Urinary bladder (tissue), 4 donors: ENCODE results near the gene NPM1. TPM values are rescaled to one million over a fixed set of nuclear protein-coding genes. Genes with fewer than 3 reads are reported as not detected.
"Not testable (repeated sequence)": the region's sequence is repeated elsewhere in the genome, so short reads cannot be mapped to it uniquely, and the experiment has no call there.

Experiments
- DNase-seq: peaks from one replicate; pipeline ENCODE4 v3.0.0-alpha.2; 2015; ENCODE audit errors: extremely low spot score
- H3K27ac ChIP-seq: one replicate; pipeline ENCODE4 v1.5.1; 2013; ENCODE audit warnings: low read depth, mild to moderate bottlenecking, moderate library complexity
- H3K36me3 ChIP-seq: one replicate; pipeline ENCODE4 v1.6.1; 2013; ENCODE audit warnings: mild to moderate bottlenecking, moderate library complexity; ENCODE audit not compliant: insufficient read depth
- H3K4me1 ChIP-seq: one replicate; pipeline ENCODE4 v1.6.1; 2013; ENCODE audit warnings: mild to moderate bottlenecking, moderate library complexity; ENCODE audit not compliant: insufficient read depth
- H3K4me3 ChIP-seq: one replicate; pipeline ENCODE4 v1.5.1; 2013; ENCODE audit warnings: low read depth, low read length
- WGBS: extraction: QIAGEN DNeasy Blood & Tissue Kit; methylation state at CpG from one replicate; pipeline ENCODE4 v1.1.7; 2013; 5-methylcytosine and 5-hydroxymethylcytosine counted together
- polyA plus RNA-seq: library from polyadenylated mRNA; stranded (reverse); fragments of 200-250 nt; gene quantifications from one replicate; pipeline ENCODE4 v1.2.3, GENCODE V29; 2013
- total RNA-seq: library from RNA; depleted of rRNA; stranded (reverse); fragments of >200 nt; gene quantifications from one replicate; pipeline ENCODE4 v1.2.3, GENCODE V29; 2014
- donor health status: healthy with polysubstance abuse.
- donor health status: healthy.

Gene NPM1
- total RNA-seq = 1,536 TPM
- polyA plus RNA-seq = 1,626 TPM

GRCh38 chr5:171387345-171387969, at the start of gene NPM1:
Gene NPM1, plus strand, starts transcription at chr5:171387849. Its CDS starts 100 bp downstream, at chr5:171387949.
- under 1% methylated on average over 56 of the region's 56 CpGs for WGBS
- Histone ChIP-seq H3K27ac (peak within 1 kb of the TSS; percentile 84), H3K4me3 (peak within 1 kb of the TSS; percentile 78), H3K36me3 (no peaks in the 10 kb centered on the region), H3K4me1 (peaks cover 3% of the 10 kb centered on the region)
- peak; percentile 98 for DNase-seq

- no peak for DNase-seq
- H3K27ac ChIP-seq = no peak overlapping the region
- H3K4me3 ChIP-seq = no peak overlapping the region
- H3K4me1 ChIP-seq = no peaks in the 10 kb centered on the region
- H3K36me3 ChIP-seq = no peaks in the 10 kb centered on the region
These were observed 47.6 kb upstream of the NPM1 start for GRCh38 chr5:171340042-171340441.

- no peak overlapping the region for H3K27ac ChIP-seq
- 51% methylated on average over 6 of the region's 6 CpGs for WGBS
- H3K36me3 ChIP-seq = no peaks in the 10 kb centered on the region
- no peak overlapping the region for H3K4me3 ChIP-seq
- no peaks in the 10 kb centered on the region for H3K4me1 ChIP-seq
- DNase-seq = no peak
These were observed 47.2 kb upstream of the NPM1 start for GRCh38 chr5:171340491-171340890.

GRCh38 chr5:171342362-171343111, 45.1 kb upstream of the NPM1 start:
- no peaks in the 10 kb centered on the region for H3K36me3 ChIP-seq
- H3K4me3 ChIP-seq = no peak overlapping the region
- no peak overlapping the region for H3K27ac ChIP-seq
- peak; percentile 21 for DNase-seq
- WGBS = 56% methylated on average over 17 of the region's 17 CpGs
- no peaks in the 10 kb centered on the region for H3K4me1 ChIP-seq

- no peak for DNase-seq
- Histone ChIP-seq H3K4me3 (no peak overlapping the region), H3K4me1 (no peaks in the 10 kb centered on the region), H3K27ac (no peak overlapping the region), H3K36me3 (no peaks in the 10 kb centered on the region)
- 93% methylated on average over 19 of the region's 19 CpGs for WGBS
These were observed 42.6 kb upstream of the NPM1 start for GRCh38 chr5:171344936-171345608.

- Histone ChIP-seq H3K27ac (no peak overlapping the region), H3K36me3 (no peaks in the 10 kb centered on the region), H3K4me3 (no peak overlapping the region), H3K4me1 (no peaks in the 10 kb centered on the region)
- DNase-seq = no peak
- WGBS = 78% methylated on average over 7 of the region's 7 CpGs
These were observed 36.0 kb upstream of the NPM1 start for GRCh38 chr5:171351536-171352073.

- 94% methylated on average over 5 of the region's 5 CpGs for WGBS
- DNase-seq = no peak
- H3K4me3 ChIP-seq = no peak overlapping the region
- H3K27ac ChIP-seq = no peak overlapping the region
- no peaks in the 10 kb centered on the region for H3K4me1 ChIP-seq
- H3K36me3 ChIP-seq = no peaks in the 10 kb centered on the region
These were observed 32.3 kb upstream of the NPM1 start for GRCh38 chr5:171355302-171355724.

- DNase-seq = no peak
- no peaks in the 10 kb centered on the region for H3K4me1 ChIP-seq
- H3K4me3 ChIP-seq = no peak overlapping the region
- no peak overlapping the region for H3K27ac ChIP-seq
- 93% methylated on average over 2 of the region's 2 CpGs for WGBS
- no peaks in the 10 kb centered on the region for H3K36me3 ChIP-seq
These were observed 29.8 kb upstream of the NPM1 start for GRCh38 chr5:171357843-171358242.

- not testable (repeated sequence) for H3K4me1 ChIP-seq, DNase-seq, H3K36me3 ChIP-seq, H3K4me3 ChIP-seq, H3K27ac ChIP-seq
- WGBS = 60% methylated on average over 7 of the region's 7 CpGs
These were observed 26.5 kb upstream of the NPM1 start for GRCh38 chr5:171361151-171361550.

GRCh38 chr5:171363249-171363648, 24.4 kb upstream of the NPM1 start:
- DNase-seq, H3K4me3 ChIP-seq, H3K36me3 ChIP-seq, H3K27ac ChIP-seq, H3K4me1 ChIP-seq: not testable (repeated sequence)
- 91% methylated on average over 3 of the region's 3 CpGs for WGBS

- H3K36me3 ChIP-seq = no peaks in the 10 kb centered on the region
- WGBS = 36% methylated on average over 3 of the region's 3 CpGs
- H3K4me1 ChIP-seq = no peaks in the 10 kb centered on the region
- no peak for DNase-seq
- no peak overlapping the region for H3K4me3 ChIP-seq
- no peak overlapping the region for H3K27ac ChIP-seq
These were observed 23.8 kb upstream of the NPM1 start for GRCh38 chr5:171363846-171364245.

GRCh38 chr5:171365351-171365750, 22.3 kb upstream of the NPM1 start:
- no peaks in the 10 kb centered on the region for H3K36me3 ChIP-seq
- H3K4me3 ChIP-seq = no peak overlapping the region
- no peak for DNase-seq
- H3K27ac ChIP-seq = no peak overlapping the region
- no peaks in the 10 kb centered on the region for H3K4me1 ChIP-seq
- WGBS = 44% methylated on average over 7 of the region's 7 CpGs

- H3K4me1 ChIP-seq = no peaks in the 10 kb centered on the region
- H3K27ac ChIP-seq = no peak overlapping the region
- H3K4me3 ChIP-seq = no peak overlapping the region
- H3K36me3 ChIP-seq = no peaks in the 10 kb centered on the region
- no peak for DNase-seq
- WGBS = 76% methylated on average over 5 of the region's 5 CpGs
These were observed 21.0 kb upstream of the NPM1 start for GRCh38 chr5:171366645-171367044.
